Measurements from ENCODE around the gene OXSR1. TPM values are rescaled to one million over a fixed set of nuclear protein-coding genes. Genes with fewer than 3 reads are reported as not detected.
"Not testable (repeated sequence)": the region's sequence is repeated elsewhere in the genome, so short reads cannot be mapped to it uniquely, and the experiment has no call there.

OXSR1 gene
- total RNA-seq, 6 experiments from 2014 or later: 12.0 to 20.3 (median 15.2) TPM

- Histone ChIP-seq H3K27ac (no peak overlapping the region), H3K9me3 (no peaks in the 10 kb centered on the region), H3K27me3 (no peaks in the 10 kb centered on the region), H3K4me3 (no peak overlapping the region), H3K4me1 (no peaks in the 10 kb centered on the region), H3K36me3 (peaks cover 0 to 15% (median 3%) of the 10 kb centered on the region in 4 donors)
- intact Hi-C loops (cut with DNase I): no loop called here
- TF ChIP-seq CTCF (IDR thresholded peaks at IDR 0.05) (no peak), POLR2A (IDR thresholded peaks at IDR 0.05) (no peak)
- DNase-seq: no peak
- no peak for ATAC-seq
These were observed 70.1 kb downstream of the OXSR1 start for GRCh38 chr3:38235466-38235865.

GRCh38 chr3:38238416-38239008 lies 73.2 kb downstream of the OXSR1 start:
- WGBS (ENCODE audit: insufficient coverage, low coverage, low lambda C conversion rate, missing lambda C conversion rate): 94% methylated on average over 2 of the region's 2 CpGs
- ATAC-seq: no peak

GRCh38 chr3:38242812-38243211 lies 77.5 kb downstream of the OXSR1 start:
- H3K36me3 ChIP-seq: peaks cover 0 to 14% (median 5%) of the 10 kb centered on the region in 4 donors
- H3K27ac ChIP-seq; intact Hi-C loops (cut with DNase I); DNase-seq; H3K4me1 ChIP-seq; H3K27me3 ChIP-seq; H3K4me3 ChIP-seq; H3K9me3 ChIP-seq; ATAC-seq: not testable (repeated sequence)
- WGBS (ENCODE audit: insufficient coverage, low coverage, low lambda C conversion rate, missing lambda C conversion rate): 95% methylated on average over 4 of the region's 4 CpGs

More at GRCh38 chr3:38238416-38239008, 73.2 kb downstream of the OXSR1 start:
- Histone ChIP-seq H3K27ac (no peak overlapping the region), H3K4me3 (no peak overlapping the region), H3K4me1 (no peaks in the 10 kb centered on the region), H3K9me3 (no peaks in the 10 kb centered on the region), H3K27me3 (no peaks in the 10 kb centered on the region), H3K36me3 (peaks cover 0 to 14% (median 3%) of the 10 kb centered on the region in 4 donors)
- DNase-seq: no peak
- intact Hi-C loops (cut with DNase I): no loop called here
- TF ChIP-seq POLR2A (IDR thresholded peaks at IDR 0.05): no peak
- TF ChIP-seq CTCF (IDR thresholded peaks at IDR 0.05): no peak

- intact Hi-C loops (cut with DNase I): no loop called here
- Histone ChIP-seq H3K27ac (no peak overlapping the region), H3K36me3 (peaks cover 0 to 39% (median 5%) of the 10 kb centered on the region in 4 donors), H3K9me3 (no peaks in the 10 kb centered on the region), H3K27me3 (no peaks in the 10 kb centered on the region), H3K4me1 (no peaks in the 10 kb centered on the region), H3K4me3 (no peak overlapping the region)
- DNase-seq (peak in 1 of 3 donors; percentile 56), ATAC-seq (peak in 2 of 4 donors; percentile 70 to 84)
- WGBS (ENCODE audit: insufficient coverage, low coverage, low lambda C conversion rate, missing lambda C conversion rate): 91% methylated on average over 4 of the region's 4 CpGs
- no peak for TF ChIP-seq CTCF (IDR thresholded peaks at IDR 0.05)
- TF ChIP-seq POLR2A (IDR thresholded peaks at IDR 0.05): no peak
These were observed 80.6 kb downstream of the OXSR1 start for GRCh38 chr3:38245930-38246329.

- peak; percentile 47 to 94 (median 66) for ATAC-seq
- no peaks in the 10 kb centered on the region for H3K27me3 ChIP-seq
- H3K9me3 ChIP-seq: no peaks in the 10 kb centered on the region
- DNase-seq: no peak
- H3K4me1 ChIP-seq: no peaks in the 10 kb centered on the region
- intact Hi-C loops (cut with DNase I): no loop called here
- TF ChIP-seq CTCF (IDR thresholded peaks at IDR 0.05) (peak in 2 of 4 donors; percentile 11 to 23), POLR2A (IDR thresholded peaks at IDR 0.05) (no peak)
- peaks cover 0 to 53% (median 6%) of the 10 kb centered on the region in 4 donors for H3K36me3 ChIP-seq
- H3K27ac ChIP-seq: no peak overlapping the region
- no peak overlapping the region for H3K4me3 ChIP-seq
These were observed 82.2 kb downstream of the OXSR1 start for GRCh38 chr3:38247366-38248035.
